GM08714 (cell line): ENCODE results near the gene PDE2A.

Source experiments
- H3K4me3 ChIP-seq: fragments of 200-500 bp; sonication (Bioruptor generic); 2 replicates; pipeline ENCODE4 v1.5.1; 2014; ENCODE audit warnings: mild to moderate bottlenecking, low read length, inconsistent platforms
- ZNF274 ChIP-seq: IDR thresholded peaks from 2 replicates; pipeline ENCODE4 v1.6.1; 2012; ENCODE audit warnings: mild to moderate bottlenecking, low read depth, low read length

Gene PDE2A

GRCh38 chr11:72682238-72682857 is 8.1 kb upstream of the PDE2A start:
- H3K4me3 ChIP-seq, result no peak overlapping the region
- TF ChIP-seq ZNF274, result no peak

GRCh38 chr11:72681226-72682153 is 7.3 kb upstream of the PDE2A start:
- TF ChIP-seq ZNF274, result no peak
- H3K4me3 ChIP-seq, result no peak overlapping the region

GRCh38 chr11:72680624-72681158 is 6.5 kb upstream of the PDE2A start:
- no peak overlapping the region for H3K4me3 ChIP-seq
- TF ChIP-seq ZNF274, result no peak

GRCh38 chr11:72679869-72680268 is 5.6 kb upstream of the PDE2A start:
- H3K4me3 ChIP-seq, result no peak overlapping the region
- TF ChIP-seq ZNF274, result no peak

GRCh38 chr11:72678524-72678923 is 4.3 kb upstream of the PDE2A start:
- no peak overlapping the region for H3K4me3 ChIP-seq
- TF ChIP-seq ZNF274, result no peak

GRCh38 chr11:72676861-72677341 is 2.7 kb upstream of the PDE2A start:
- TF ChIP-seq ZNF274, result no peak

GRCh38 chr11:72675221-72675620 is 999 bp upstream of the PDE2A start:
- no peak for TF ChIP-seq ZNF274
- no peak overlapping the region for H3K4me3 ChIP-seq

More at GRCh38 chr11:72676861-72677341, 2.7 kb upstream of the PDE2A start:
- H3K4me3 ChIP-seq, result no peak overlapping the region

- H3K4me3 ChIP-seq, result no peak overlapping the region
- TF ChIP-seq ZNF274, result no peak
Observed at GRCh38 chr11:72673284-72673942, 809 bp downstream of the PDE2A start.

- TF ChIP-seq ZNF274, result no peak
Observed at GRCh38 chr11:72672597-72673238, 1.5 kb downstream of the PDE2A start.

GRCh38 chr11:72671152-72672099 is 2.8 kb downstream of the PDE2A start:
- TF ChIP-seq ZNF274, result no peak
- no peak overlapping the region for H3K4me3 ChIP-seq

More at GRCh38 chr11:72672597-72673238, 1.5 kb downstream of the PDE2A start:
- no peak overlapping the region for H3K4me3 ChIP-seq

- TF ChIP-seq ZNF274, result no peak
- H3K4me3 ChIP-seq, result no peak overlapping the region
Observed at GRCh38 chr11:72670041-72670440, 4.2 kb downstream of the PDE2A start.

- TF ChIP-seq ZNF274, result no peak
- H3K4me3 ChIP-seq, result no peak overlapping the region
Observed at GRCh38 chr11:72669527-72669926, 4.7 kb downstream of the PDE2A start.
